SU-DHL-6 (cell line): ENCODE data around the gene NIP7.

Experiments used
- EZH2phosphoT487 ChIP-seq: fragments of 200-600 bp; sonication (generic), shearing (Covaris generic); conservative IDR thresholded peaks from 2 replicates; pipeline ENCODE4 v1.6.1; 2018; ENCODE audit warnings: mild to moderate bottlenecking, antibody characterized with exemption, low read length, moderate library complexity, mixed read lengths
- TF ChIP-seq, protein P1 (sequence below): fragments of 200-600 bp; sonication (generic); IDR thresholded peaks from one replicate; pipeline ENCODE4 v1.5.1; 2017; ENCODE audit warnings: antibody characterized with exemption, mild to moderate bottlenecking, low read length, moderate library complexity; ENCODE audit not compliant: insufficient read depth, poor library complexity, severe bottlenecking

DNA sequence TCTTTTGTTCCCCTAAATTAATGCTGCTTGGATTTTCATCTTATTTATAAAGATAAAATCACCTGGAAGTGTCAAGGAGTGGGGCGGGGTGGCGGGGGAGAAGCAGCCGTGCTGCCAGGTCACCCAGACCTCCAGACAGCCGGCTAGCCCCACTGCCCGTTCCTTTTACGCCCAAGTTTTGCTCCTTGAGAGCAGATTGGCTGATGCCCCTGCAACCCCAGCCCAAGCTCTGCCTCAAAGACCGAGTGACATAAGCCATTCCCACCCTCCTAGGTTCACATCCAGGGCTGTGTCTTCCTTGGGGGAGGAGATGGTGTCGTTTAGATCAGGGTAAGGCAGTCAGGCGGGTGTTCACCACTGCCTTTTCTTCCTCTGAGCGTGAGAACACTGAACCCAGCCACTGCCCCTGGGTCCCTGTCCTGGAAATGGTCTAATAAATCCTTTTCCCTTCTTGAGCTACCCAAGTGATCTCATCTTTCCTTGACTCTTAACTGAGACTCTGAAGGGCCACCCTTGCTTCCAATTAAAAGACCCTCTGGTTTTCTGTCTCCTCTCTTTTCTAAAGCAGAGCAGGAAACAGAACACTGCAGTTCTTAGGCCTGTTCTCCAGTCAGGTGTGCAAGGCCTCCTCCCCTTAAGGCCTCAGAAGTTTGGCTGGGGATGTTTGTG lies 14.9 kb upstream of the NIP7 start:
- TF ChIP-seq, protein P1, sequence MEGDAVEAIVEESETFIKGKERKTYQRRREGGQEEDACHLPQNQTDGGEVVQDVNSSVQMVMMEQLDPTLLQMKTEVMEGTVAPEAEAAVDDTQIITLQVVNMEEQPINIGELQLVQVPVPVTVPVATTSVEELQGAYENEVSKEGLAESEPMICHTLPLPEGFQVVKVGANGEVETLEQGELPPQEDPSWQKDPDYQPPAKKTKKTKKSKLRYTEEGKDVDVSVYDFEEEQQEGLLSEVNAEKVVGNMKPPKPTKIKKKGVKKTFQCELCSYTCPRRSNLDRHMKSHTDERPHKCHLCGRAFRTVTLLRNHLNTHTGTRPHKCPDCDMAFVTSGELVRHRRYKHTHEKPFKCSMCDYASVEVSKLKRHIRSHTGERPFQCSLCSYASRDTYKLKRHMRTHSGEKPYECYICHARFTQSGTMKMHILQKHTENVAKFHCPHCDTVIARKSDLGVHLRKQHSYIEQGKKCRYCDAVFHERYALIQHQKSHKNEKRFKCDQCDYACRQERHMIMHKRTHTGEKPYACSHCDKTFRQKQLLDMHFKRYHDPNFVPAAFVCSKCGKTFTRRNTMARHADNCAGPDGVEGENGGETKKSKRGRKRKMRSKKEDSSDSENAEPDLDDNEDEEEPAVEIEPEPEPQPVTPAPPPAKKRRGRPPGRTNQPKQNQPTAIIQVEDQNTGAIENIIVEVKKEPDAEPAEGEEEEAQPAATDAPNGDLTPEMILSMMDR: no peak
- TF ChIP-seq EZH2phosphoT487: no peak
